GM19328 (cell line): ENCODE measurements around the gene PRKRA.
"Not testable (repeated sequence)": the region's sequence is repeated elsewhere in the genome, so short reads cannot be mapped to it uniquely, and the experiment has no call there.

Source experiments
- ATAC-seq: cut with Tn5 transposase; IDR thresholded peaks from one replicate; pipeline ENCODE4 v1.9.1; 2021; ENCODE audit warnings: mild to moderate bottlenecking, moderate library complexity; ENCODE audit not compliant: unreplicated experiment

Gene PRKRA

GRCh38 chr2:178469219-178469849 lies 18.4 kb upstream of the PRKRA start:
- ATAC-seq, result no peak

- no peak for ATAC-seq
Observed at GRCh38 chr2:178457390-178457886, 6.5 kb upstream of the PRKRA start.

DNA sequence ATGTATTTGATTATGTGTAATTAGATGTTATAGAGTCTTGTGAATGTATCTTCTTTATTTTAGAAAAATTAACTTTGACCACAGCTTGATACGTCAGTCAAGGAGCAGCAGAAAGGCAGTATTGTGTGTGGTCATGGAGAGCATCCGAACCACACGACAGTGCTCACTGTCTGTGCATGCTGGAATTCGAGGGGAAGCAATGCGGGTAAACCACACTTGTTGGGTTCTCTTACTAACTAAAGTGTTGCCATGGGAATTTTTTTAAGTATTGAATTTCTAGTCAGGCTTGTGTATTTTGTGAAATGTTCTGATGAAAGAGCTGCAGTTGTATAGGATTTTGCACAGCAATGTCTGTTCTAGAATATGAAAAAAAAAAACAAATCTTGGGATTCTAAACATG lies 5.0 kb upstream of the PRKRA start:
- ATAC-seq, result no peak

DNA sequence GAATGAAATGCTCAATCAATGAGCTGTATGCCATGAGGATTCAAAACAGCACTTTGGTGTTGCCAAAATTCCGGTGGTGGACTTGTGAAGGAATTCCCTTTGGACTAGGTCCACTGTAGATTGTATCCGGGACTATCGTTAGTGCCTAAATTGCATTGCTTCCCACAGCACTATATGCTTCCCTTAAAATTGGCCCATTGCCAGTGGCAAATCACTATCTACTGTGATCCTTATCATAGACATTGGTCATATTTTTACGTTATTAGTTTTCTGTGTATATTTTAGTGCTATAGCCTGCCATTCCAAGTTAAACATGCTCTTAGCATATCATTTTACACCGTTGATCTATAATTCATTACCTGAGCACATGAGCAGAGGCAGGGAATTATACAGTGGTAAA lies 1.9 kb upstream of the PRKRA start:
- no peak for ATAC-seq

DNA sequence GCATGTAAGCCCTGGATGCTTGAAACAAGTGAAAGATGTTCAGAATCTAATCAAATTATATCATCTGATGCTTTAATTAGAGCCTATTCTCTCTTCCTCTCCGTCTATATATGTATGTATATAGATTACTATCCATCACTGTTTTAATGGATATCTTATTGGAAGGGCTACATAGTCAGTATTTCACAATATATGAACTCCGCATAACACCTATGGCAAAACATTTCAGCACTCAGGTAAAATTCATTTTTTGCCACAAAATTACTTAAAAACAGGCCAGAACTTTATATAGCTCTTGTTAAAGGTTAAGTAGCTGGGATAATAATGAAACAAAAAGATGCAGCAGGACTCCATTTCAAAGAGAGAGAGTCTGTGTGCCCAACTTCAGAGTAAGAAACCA lies 1.4 kb upstream of the PRKRA start:
- no peak for ATAC-seq

DNA sequence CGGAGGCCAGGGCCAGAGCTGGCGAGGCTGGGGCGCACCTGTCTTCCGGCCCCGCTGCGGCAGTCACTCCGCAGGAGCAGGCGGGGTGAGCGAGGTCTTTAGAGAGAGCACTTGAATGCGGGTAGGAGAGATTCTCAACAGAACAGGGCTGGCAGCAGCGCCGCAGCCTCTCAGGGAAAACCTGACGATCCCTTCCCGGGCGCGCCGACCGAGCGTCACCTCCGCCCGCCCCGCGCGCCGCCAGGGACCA lies 526 bp downstream of the PRKRA start:
- ATAC-seq, result peak; percentile 35

DNA sequence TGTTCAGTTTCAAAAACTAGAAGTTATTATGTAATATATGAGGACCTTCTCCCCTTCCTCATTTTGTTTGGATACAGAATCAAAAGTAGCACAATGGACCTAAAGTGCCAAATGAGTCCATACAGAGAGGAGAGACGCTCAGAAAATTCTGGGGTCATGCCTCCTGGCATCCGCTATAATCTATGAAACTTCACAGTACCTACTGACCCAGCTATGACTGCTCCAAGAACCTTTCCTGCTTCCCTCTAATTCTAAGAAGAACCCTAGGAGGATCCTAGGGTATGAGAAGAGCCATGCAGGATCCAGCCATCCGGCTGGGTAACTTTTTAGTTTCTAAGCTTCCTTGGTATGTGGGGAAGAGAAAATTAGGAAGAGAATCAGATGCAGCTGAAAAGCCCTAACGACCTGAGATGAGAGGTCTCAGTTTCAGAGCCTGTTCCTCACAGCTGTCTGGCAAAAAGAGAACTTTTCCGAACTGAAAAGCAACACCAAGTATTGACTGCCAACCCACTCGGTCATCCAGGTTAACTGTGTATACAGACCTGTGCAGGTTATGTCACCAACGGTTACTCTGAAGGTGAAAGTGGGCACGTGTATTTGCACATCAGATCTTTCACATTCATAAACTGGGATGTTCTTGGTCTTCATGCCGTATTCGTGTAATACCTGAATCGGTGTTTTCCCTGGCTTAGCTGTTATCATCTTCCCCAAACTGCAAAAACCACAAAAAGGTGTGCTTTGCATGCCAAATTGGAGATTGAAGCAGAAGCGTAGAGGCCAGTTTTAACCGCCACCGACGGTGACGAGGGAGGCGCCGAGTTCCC lies 1.1 kb downstream of the PRKRA start:
- ATAC-seq, result peak; percentile 3

DNA sequence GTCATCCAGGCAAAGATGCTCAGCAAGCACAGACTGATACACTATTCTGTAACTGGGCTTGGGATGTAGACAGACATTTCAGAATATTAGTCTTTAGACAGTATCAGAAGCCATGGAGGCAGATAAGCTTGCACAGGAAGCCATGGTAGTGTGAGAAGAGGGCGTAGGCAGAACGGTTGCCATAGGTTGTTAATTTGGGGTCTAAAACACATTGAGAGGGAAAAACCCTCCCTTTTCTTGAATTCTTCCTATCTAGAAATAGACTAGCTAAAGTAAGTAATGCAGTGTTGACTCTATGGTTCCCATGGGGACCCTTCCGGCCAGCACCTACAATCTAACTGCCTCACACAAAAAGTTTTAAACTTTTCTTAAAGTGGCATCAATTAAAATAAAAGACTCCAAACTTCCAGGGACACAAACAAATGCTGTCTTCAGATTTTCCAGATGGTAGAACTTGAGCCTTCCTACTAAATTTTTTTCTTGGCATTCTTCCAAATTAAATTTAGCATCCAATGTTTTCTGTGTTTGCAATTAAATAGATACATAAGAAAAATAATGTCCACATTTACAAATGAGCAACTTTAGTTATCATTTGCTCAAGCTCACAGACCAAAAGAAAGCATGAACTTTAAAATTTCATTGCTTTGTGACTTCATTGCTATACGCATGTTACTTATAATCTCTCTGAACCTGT lies 1.9 kb downstream of the PRKRA start:
- ATAC-seq, result no peak

- no peak for ATAC-seq
Observed at GRCh38 chr2:178441426-178441825, 9.5 kb downstream of the PRKRA start.

DNA sequence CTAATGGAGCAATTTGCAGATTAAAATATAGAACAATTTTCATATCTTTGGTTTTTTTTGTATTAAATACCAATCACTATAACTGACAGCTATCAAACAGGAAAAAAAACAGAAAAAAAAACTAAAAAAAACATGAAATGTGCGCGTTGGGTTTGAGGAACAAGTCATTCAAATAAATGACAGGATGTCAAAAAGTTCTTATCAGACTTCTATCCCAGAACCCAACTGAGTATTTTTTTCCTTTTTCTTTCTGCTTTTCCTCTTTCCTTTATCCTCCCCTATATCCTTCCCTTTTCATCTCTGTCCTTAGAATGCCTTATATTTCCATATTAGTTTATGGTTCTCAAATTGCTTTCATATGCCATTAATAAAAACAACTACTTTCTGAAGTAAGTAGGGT lies 14.3 kb downstream of the PRKRA start:
- ATAC-seq, result no peak

- ATAC-seq, result no peak
Observed at GRCh38 chr2:178429336-178429735, 21.6 kb downstream of the PRKRA start.

GRCh38 chr2:178428396-178428806 lies 22.6 kb downstream of the PRKRA start:
- no peak for ATAC-seq

GRCh38 chr2:178427458-178427857 lies 23.5 kb downstream of the PRKRA start:
- no peak for ATAC-seq

GRCh38 chr2:178426388-178426787 lies 24.6 kb downstream of the PRKRA start:
- ATAC-seq, result no peak

DNA sequence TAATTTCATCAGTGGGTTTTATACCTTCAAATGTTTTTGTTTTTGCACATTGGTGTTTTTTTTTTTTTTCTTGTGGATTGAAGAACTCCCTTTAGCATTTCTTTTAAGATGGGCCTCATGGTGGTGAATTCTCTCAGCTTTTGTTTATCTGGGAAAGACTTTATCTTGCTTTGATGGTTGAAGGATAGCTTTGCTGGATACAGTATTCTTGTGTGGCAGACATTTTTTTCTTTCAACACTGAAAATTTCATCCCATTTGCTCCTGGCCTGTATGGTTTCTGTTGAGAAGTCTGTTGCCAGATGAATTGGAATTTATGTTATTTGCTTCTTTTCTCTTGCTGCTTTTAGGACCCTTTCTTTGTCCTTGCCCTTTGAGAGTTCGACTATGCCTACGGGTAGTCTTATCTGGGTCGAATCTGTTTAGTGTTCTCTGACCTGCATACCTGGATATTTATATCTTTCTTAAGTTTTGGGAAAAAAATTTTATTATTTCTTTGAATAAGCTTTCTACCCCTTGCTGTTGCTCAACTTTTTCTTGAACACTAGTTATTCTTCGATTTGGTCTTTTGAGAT lies 25.6 kb downstream of the PRKRA start:
- ATAC-seq, result no peak

DNA sequence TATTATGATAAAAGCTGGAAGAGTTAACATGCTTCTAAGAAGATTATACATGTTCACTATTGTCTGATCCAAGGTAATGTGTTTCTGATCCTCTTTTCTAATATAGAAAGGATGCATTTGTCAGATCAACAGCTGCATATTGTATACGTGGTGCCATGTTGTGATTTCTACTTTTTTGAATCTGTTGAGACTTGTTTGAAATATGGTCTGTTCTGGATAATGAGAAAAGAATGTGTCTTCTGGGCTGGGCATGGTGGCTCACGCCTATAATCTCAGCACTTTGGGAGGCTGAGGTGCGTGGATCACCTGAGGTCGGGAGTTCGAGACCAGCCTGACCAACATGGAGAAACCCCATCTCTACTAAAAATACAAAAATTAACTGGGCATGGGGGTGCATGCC lies 27.2 kb downstream of the PRKRA start:
- ATAC-seq, result not testable (repeated sequence)

- no peak for ATAC-seq
Observed at GRCh38 chr2:178422097-178422496, 28.9 kb downstream of the PRKRA start.

GRCh38 chr2:178420463-178420999 lies 30.4 kb downstream of the PRKRA start:
- no peak for ATAC-seq

DNA sequence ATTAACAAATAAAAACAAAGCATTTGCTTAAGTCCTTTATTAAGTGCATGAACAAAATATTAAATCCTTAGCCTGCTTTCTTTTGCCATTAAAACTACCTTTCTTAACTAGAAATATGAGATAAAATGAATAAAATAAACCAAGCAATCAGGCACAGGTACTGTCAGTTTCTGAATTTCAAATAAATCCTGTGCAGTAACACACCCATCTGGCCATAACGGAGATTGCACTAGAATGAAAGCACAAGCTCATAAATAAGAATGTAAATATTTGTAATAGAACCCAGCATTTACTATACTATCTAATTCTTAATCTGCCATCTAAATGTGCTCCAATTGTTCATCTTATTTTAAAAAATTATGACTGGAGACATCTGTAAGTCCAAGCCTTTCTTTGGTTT lies 31.9 kb downstream of the PRKRA start:
- no peak for ATAC-seq

DNA sequence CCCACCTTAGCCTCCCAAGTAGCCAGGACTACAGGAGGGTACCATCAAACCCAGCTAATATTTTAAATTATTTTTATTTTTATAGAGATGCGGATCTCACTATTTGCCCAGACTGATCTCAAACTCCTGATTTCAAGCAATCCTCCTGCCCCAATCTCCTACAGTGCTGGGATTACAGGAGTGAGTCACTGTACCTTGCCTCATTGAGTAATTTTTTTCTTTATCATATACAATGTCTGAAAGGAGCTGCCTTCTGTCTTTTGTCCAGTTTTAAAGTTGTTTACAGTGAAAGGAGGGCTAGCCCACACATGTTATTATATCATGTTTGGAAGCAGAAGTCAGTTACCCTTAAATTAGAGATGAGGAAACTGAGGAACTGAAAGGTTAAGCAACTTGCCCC lies 32.5 kb downstream of the PRKRA start:
- no peak for ATAC-seq

- ATAC-seq, result no peak
Observed at GRCh38 chr2:178417916-178418315, 33.1 kb downstream of the PRKRA start.
